ENCODE results near the gene PCNT. TPM values are rescaled to one million over a fixed set of nuclear protein-coding genes. Genes with fewer than 3 reads are reported as not detected.

PCNT gene
- total and polyA plus RNA-seq, 2 of the 4 experiments (the other 2 are of a cell fraction), result 10.0 to 19.4 TPM

DNA sequence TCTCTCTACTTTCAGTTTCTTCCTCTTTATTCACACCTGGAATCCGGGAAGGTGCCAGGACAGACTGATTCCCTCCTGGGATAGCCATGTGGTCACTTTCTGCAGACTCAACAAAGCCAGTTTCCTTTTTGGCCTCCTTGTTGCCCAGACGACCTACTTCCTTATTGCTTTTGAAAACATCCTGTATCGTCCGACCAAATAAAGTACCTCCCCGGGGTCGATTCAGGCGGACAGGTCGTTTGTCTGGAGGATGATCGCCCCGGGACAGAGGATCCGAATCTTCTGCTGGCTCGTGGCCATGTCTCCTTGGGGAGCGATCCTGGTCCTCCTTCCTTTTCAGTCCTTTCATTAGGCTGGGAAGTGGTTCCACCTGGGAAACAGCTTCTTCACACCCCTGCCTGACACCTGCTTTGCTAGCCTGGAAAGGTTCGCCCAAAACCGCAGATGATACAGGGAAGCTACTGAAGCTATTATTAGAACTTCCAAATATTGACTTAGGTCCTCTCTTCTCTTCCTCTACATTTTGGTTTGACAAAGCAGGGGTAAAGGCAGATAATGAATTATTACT is 39.8 kb upstream of the PCNT start:
- Histone ChIP-seq H3K56ac (ENCODE audit: extremely low read depth, insufficient read depth, low read length) (no peak overlapping the region), H3K36me3 (ENCODE audit: control insufficient read depth, insufficient read depth, low read length) (peaks cover 30% of the 10 kb centered on the region), H2AK9ac (replicated peaks; ENCODE audit: low read depth, low read length, poor library complexity) (peak overlapping the region; percentile 67), H2BK120ac (ENCODE audit: low read depth, low read length) (no peak overlapping the region), H3K14ac (replicated peaks; ENCODE audit: low read depth, low read length) (no peak overlapping the region), H3K27me3 (ENCODE audit: control insufficient read depth, insufficient read depth, low read length) (no peaks in the 10 kb centered on the region), H3K27ac (ENCODE audit: insufficient read depth, low read length) (no peak overlapping the region), H3K4me3 (ENCODE audit: insufficient read depth, low read depth, low read length) (no peak overlapping the region), H3K79me1 (ENCODE audit: low read depth in 1 of 2, low read length in 2 of 2) (peaks cover 16 to 61% of the 10 kb centered on the region in 2 experiments), H3K23ac (ENCODE audit: low read depth, low read length) (no peak overlapping the region), H4K91ac (ENCODE audit: insufficient read depth, low read depth, low read length) (no peak overlapping the region), H3K4me2 (ENCODE audit: low read depth, low read length) (no peak overlapping the region), H3K18ac (ENCODE audit: low read depth, low read length) (no peak overlapping the region), H2BK20ac (ENCODE audit: low read depth, low read length) (no peak overlapping the region), H2AK5ac (ENCODE audit: low read depth, low read length) (no peak overlapping the region), H3K4me1 (ENCODE audit: control insufficient read depth, insufficient read depth, low read length) (peaks cover 12% of the 10 kb centered on the region), H4K8ac (ENCODE audit: low read depth in 2 of 2, low read length in 2 of 2) (no peak overlapping the region), H3K4ac (ENCODE audit: low read depth, low read length) (no peak overlapping the region), H3K9me1 (ENCODE audit: insufficient read depth, low read length) (peaks cover 11% of the 10 kb centered on the region), H4K20me1 (ENCODE audit: insufficient read depth, low read length) (peaks cover 15% of the 10 kb centered on the region), H3K9me3 (ENCODE audit: control insufficient read depth, insufficient read depth, low read length) (no peaks in the 10 kb centered on the region), H3K9ac (ENCODE audit: low read depth, low read length) (no peak overlapping the region), H2BK5ac (ENCODE audit: low read depth, low read length, poor library complexity, severe bottlenecking) (no peak overlapping the region), H2AFZ (replicated peaks; ENCODE audit: low read length, poor library complexity) (no peak overlapping the region), H2BK15ac (ENCODE audit: low read depth, low read length) (no peak overlapping the region), H4K5ac (ENCODE audit: low read depth, low read length) (no peak overlapping the region)
- POLR2A ChIA-PET (ENCODE audit: unreplicated experiment), result no interaction called here
- TF ChIP-seq, protein P1, sequence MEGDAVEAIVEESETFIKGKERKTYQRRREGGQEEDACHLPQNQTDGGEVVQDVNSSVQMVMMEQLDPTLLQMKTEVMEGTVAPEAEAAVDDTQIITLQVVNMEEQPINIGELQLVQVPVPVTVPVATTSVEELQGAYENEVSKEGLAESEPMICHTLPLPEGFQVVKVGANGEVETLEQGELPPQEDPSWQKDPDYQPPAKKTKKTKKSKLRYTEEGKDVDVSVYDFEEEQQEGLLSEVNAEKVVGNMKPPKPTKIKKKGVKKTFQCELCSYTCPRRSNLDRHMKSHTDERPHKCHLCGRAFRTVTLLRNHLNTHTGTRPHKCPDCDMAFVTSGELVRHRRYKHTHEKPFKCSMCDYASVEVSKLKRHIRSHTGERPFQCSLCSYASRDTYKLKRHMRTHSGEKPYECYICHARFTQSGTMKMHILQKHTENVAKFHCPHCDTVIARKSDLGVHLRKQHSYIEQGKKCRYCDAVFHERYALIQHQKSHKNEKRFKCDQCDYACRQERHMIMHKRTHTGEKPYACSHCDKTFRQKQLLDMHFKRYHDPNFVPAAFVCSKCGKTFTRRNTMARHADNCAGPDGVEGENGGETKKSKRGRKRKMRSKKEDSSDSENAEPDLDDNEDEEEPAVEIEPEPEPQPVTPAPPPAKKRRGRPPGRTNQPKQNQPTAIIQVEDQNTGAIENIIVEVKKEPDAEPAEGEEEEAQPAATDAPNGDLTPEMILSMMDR (conservative IDR thresholded peaks at IDR 0.05; ENCODE audit: low read depth, low read length), result no peak
- TF ChIP-seq RCOR1 (IDR thresholded peaks at IDR 0.05; ENCODE audit: insufficient replicate concordance, low read length), result no peak
- no peak for TF ChIP-seq FOS (IDR thresholded peaks at IDR 0.05; ENCODE audit: low read depth, low read length)
- no peak for TF ChIP-seq CHD1 (IDR thresholded peaks at IDR 0.05; ENCODE audit: low read depth, low read length)
- no peak for TF ChIP-seq POLR2A (IDR thresholded peaks at IDR 0.05; ENCODE audit: low read depth, low read length)
- no peak for TF ChIP-seq NFE2L2 (IDR thresholded peaks at IDR 0.05; ENCODE audit: low read depth, low read length)
- no peak for TF ChIP-seq RFX5 (IDR thresholded peaks at IDR 0.05; ENCODE audit: low read depth, low read length)
- TF ChIP-seq RAD21 (IDR thresholded peaks at IDR 0.05; ENCODE audit: low read length), result no peak
- TF ChIP-seq MAFK (IDR thresholded peaks at IDR 0.05; ENCODE audit: low read depth, low read length), result no peak
- no peak for TF ChIP-seq CEBPB (IDR thresholded peaks at IDR 0.05; ENCODE audit: low read depth, low read length)
- TF ChIP-seq, protein P2, sequence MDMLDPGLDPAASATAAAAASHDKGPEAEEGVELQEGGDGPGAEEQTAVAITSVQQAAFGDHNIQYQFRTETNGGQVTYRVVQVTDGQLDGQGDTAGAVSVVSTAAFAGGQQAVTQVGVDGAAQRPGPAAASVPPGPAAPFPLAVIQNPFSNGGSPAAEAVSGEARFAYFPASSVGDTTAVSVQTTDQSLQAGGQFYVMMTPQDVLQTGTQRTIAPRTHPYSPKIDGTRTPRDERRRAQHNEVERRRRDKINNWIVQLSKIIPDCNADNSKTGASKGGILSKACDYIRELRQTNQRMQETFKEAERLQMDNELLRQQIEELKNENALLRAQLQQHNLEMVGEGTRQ (IDR thresholded peaks at IDR 0.05; ENCODE audit: low read depth, low read length), result no peak
- TF ChIP-seq MAZ (IDR thresholded peaks at IDR 0.05; ENCODE audit: borderline replicate concordance, low read depth, low read length), result no peak
- no peak for TF ChIP-seq MXI1 (IDR thresholded peaks at IDR 0.05; ENCODE audit: borderline replicate concordance, low read depth, low read length)
- TF ChIP-seq BHLHE40 (IDR thresholded peaks at IDR 0.05; ENCODE audit: low read depth, low read length), result no peak
- TF ChIP-seq, protein P3, sequence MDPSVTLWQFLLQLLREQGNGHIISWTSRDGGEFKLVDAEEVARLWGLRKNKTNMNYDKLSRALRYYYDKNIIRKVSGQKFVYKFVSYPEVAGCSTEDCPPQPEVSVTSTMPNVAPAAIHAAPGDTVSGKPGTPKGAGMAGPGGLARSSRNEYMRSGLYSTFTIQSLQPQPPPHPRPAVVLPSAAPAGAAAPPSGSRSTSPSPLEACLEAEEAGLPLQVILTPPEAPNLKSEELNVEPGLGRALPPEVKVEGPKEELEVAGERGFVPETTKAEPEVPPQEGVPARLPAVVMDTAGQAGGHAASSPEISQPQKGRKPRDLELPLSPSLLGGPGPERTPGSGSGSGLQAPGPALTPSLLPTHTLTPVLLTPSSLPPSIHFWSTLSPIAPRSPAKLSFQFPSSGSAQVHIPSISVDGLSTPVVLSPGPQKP (IDR thresholded peaks at IDR 0.05; ENCODE audit: borderline replicate concordance, low read depth, low read length), result no peak
- TF ChIP-seq SMC3 (IDR thresholded peaks at IDR 0.05; ENCODE audit: low read depth, low read length), result no peak
- intact Hi-C loops (cut with micrococcal nuclease) (loop anchor here (5.0 kb wide), 1 partner anchor 42 kb away; no protein-coding TSS in a partner anchor), in situ Hi-C loops (cut with MboI; ENCODE audit: low sequenced_read_pairs) (no loop called here), dilution Hi-C loops (cut with HindIII; ENCODE audit: low sequenced_read_pairs, unreplicated experiment) (no loop called here)
- CTCF ChIA-PET, result no interaction called here
- DNase-seq, result no peak
- ATAC-seq (ENCODE audit: low read depth), result no peak
- 98% methylated on average over 8 of the region's 15 CpGs; no CpG with 5 or more reads in 1 of the 2 experiments for WGBS, 2 experiments (ENCODE audit: extremely low coverage in 2 of 2, insufficient read length in 1 of 2)
- no TSS peak for BruUV-seq (replicated peaks)
